Progenitor cell of endocrine pancreas (in vitro differentiated cells): ENCODE measurements around the gene COL26A1. TPM values are rescaled to one million over a fixed set of nuclear protein-coding genes. Genes with fewer than 3 reads are reported as not detected.

Experiments
- DNase-seq: peaks from one replicate; pipeline ENCODE4 v3.0.0; 2021; ENCODE audit warnings: low spot score; ENCODE audit not compliant: unreplicated experiment
- H3K27ac Mint-ChIP-seq: 2 replicates; pipeline ENCODE4 v1.8.0; 2021; ENCODE audit warnings: mild to moderate bottlenecking, moderate library complexity, mixed read lengths
- H3K27me3 Mint-ChIP-seq: 2 replicates; pipeline ENCODE4 v1.8.0; 2021; ENCODE audit warnings: mixed read lengths
- H3K36me3 Mint-ChIP-seq: 2 replicates; pipeline ENCODE4 v1.8.0; 2022; ENCODE audit warnings: mixed read lengths; ENCODE audit not compliant: insufficient read depth
- H3K4me1 Mint-ChIP-seq: 2 replicates; pipeline ENCODE4 v1.8.0; 2021; ENCODE audit warnings: low read depth, mixed read lengths
- H3K4me3 Mint-ChIP-seq: 2 replicates; pipeline ENCODE4 v1.8.0; 2021; ENCODE audit warnings: low read depth, mild to moderate bottlenecking, moderate library complexity, mixed read lengths
- H3K9me3 Mint-ChIP-seq: 2 replicates; pipeline ENCODE4 v1.8.0; 2021; ENCODE audit warnings: low read depth, mixed read lengths
- long read RNA-seq: library from polyadenylated mRNA; unstranded; transcript quantifications from one replicate; pipeline ENCODE4 v2.0.0, GENCODE V29; 2020
- total RNA-seq: library from RNA; stranded (reverse); gene quantifications from 2 replicates; pipeline ENCODE4 v1.2.1, GENCODE V29; 2021
- TF ChIP-seq, protein P1 (sequence below): fragments of 200-600 bp; sonication (generic); IDR thresholded peaks from one replicate; pipeline ENCODE4 v1.5.0; 2021; ENCODE audit warnings: antibody characterized with exemption, mild to moderate bottlenecking; ENCODE audit not compliant: unreplicated experiment

The COL26A1 gene
- 44.5 and 46.2 TPM in 2 replicates for total RNA-seq
- long read RNA-seq, partial matches to known transcripts, result 1 of 8 reads
- long read RNA-seq, other reads (novel, unspliced or antisense), result 7 of 8 reads

- no peaks in the 10 kb centered on the region for H3K4me1 Mint-ChIP-seq
- peaks cover 3% of the 10 kb centered on the region for H3K36me3 Mint-ChIP-seq
- peak; percentile 62 for DNase-seq
- peak within 1 kb of the TSS; percentile 82 for H3K4me3 Mint-ChIP-seq
- H3K9me3 Mint-ChIP-seq, result no peaks in the 10 kb centered on the region
- H3K27me3 Mint-ChIP-seq, result no peaks in the 10 kb centered on the region
- H3K27ac Mint-ChIP-seq, result peak within 1 kb of the TSS; percentile 73
- TF ChIP-seq, protein P1, sequence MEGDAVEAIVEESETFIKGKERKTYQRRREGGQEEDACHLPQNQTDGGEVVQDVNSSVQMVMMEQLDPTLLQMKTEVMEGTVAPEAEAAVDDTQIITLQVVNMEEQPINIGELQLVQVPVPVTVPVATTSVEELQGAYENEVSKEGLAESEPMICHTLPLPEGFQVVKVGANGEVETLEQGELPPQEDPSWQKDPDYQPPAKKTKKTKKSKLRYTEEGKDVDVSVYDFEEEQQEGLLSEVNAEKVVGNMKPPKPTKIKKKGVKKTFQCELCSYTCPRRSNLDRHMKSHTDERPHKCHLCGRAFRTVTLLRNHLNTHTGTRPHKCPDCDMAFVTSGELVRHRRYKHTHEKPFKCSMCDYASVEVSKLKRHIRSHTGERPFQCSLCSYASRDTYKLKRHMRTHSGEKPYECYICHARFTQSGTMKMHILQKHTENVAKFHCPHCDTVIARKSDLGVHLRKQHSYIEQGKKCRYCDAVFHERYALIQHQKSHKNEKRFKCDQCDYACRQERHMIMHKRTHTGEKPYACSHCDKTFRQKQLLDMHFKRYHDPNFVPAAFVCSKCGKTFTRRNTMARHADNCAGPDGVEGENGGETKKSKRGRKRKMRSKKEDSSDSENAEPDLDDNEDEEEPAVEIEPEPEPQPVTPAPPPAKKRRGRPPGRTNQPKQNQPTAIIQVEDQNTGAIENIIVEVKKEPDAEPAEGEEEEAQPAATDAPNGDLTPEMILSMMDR, result no peak
Measured at GRCh38 chr7:101362334-101363195, at the start of gene COL26A1. COL26A1 (plus strand) TSS chr7:101362875; CDS start chr7:101363033, 158 bp downstream.

- H3K27me3 Mint-ChIP-seq, result no peaks in the 10 kb centered on the region
Measured at GRCh38 chr7:101315336-101315735, 47.3 kb upstream of the COL26A1 start.

DNA sequence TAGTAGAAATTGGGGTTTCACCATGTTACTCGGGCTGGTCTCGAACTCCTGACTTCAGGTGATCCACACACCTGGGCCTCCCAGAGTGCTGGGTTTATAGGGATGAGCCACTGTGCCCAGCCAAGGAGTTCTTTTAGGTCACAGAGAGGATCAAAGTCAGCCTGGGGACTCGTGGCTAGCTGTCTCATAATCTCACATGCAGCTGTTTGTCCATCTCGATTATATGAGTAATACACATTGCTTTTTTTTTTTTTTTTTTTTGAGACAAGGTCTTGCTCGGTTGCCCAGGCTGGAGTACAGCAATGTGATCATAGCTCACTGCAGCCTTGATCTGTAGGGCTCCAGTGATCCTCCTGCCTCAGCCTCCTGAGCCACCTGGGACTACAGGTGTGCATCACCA, 43.3 kb upstream of the COL26A1 start:
- DNase-seq, result no peak
- H3K36me3 Mint-ChIP-seq, result peaks cover 10% of the 10 kb centered on the region
- H3K27ac Mint-ChIP-seq, result no peak overlapping the region
- H3K4me3 Mint-ChIP-seq, result no peak overlapping the region
- peaks cover 7% of the 10 kb centered on the region for H3K4me1 Mint-ChIP-seq
- TF ChIP-seq, protein P1, result no peak
- H3K9me3 Mint-ChIP-seq, result no peaks in the 10 kb centered on the region
- no peaks in the 10 kb centered on the region for H3K27me3 Mint-ChIP-seq

More at GRCh38 chr7:101315336-101315735, 47.3 kb upstream of the COL26A1 start:
- Mint-ChIP-seq H3K9me3 (peaks cover 2% of the 10 kb centered on the region), H3K27ac (no peak overlapping the region), H3K4me1 (no peaks in the 10 kb centered on the region), H3K36me3 (peaks cover 20% of the 10 kb centered on the region), H3K4me3 (no peak overlapping the region)
- TF ChIP-seq, protein P1, result peak; percentile 79
- no peak for DNase-seq

- TF ChIP-seq, protein P1, result peak; percentile 47
- peak within 1 kb of the TSS; percentile 94 for H3K4me3 Mint-ChIP-seq
- no peaks in the 10 kb centered on the region for H3K9me3 Mint-ChIP-seq
- H3K36me3 Mint-ChIP-seq, result peaks cover 4% of the 10 kb centered on the region
- H3K4me1 Mint-ChIP-seq, result peaks cover 7% of the 10 kb centered on the region
- peak; percentile 86 for DNase-seq
- H3K27ac Mint-ChIP-seq, result peak within 1 kb of the TSS; percentile 99
- H3K27me3 Mint-ChIP-seq, result no peaks in the 10 kb centered on the region
Measured at GRCh38 chr7:101321491-101322401, 40.9 kb upstream of the COL26A1 start, which contains the start of gene IFT22. IFT22 (minus strand) TSS chr7:101321812; CDS start chr7:101321709, 103 bp downstream.

GRCh38 chr7:101328159-101328558, 34.5 kb upstream of the COL26A1 start:
- Mint-ChIP-seq H3K27ac (no peak overlapping the region), H3K4me1 (no peaks in the 10 kb centered on the region), H3K4me3 (no peak overlapping the region), H3K36me3 (no peaks in the 10 kb centered on the region), H3K27me3 (no peaks in the 10 kb centered on the region), H3K9me3 (no peaks in the 10 kb centered on the region)
- TF ChIP-seq, protein P1, result no peak
- DNase-seq, result no peak
